Keratinocyte (primary cell): ENCODE data around the gene TTC3.

Source experiments
- EZH2 ChIP-seq: IDR thresholded peaks from one replicate; pipeline ENCODE4 v1.6.1; 2012; ENCODE audit warnings: inconsistent platforms, mild to moderate bottlenecking, low read length, moderate library complexity
- TF ChIP-seq, protein P1 (sequence below), 3 experiments: IDR thresholded peaks in 1 of 3; conservative IDR thresholded peaks in 1 of 3; optimal IDR thresholded peaks in 1 of 3; 2 replicates in 2 of 3; 3 replicates in 1 of 3; pipeline versions ENCODE3 to v1.5.1; 2011; ENCODE audit warnings: low read length in 3 of 3, mild to moderate bottlenecking in 3 of 3, moderate library complexity in 2 of 3, control low read depth in 1 of 3, inconsistent platforms in 1 of 3; ENCODE audit not compliant: insufficient read depth in 2 of 3; ENCODE audit errors: extremely low read depth in 1 of 3

DNA sequence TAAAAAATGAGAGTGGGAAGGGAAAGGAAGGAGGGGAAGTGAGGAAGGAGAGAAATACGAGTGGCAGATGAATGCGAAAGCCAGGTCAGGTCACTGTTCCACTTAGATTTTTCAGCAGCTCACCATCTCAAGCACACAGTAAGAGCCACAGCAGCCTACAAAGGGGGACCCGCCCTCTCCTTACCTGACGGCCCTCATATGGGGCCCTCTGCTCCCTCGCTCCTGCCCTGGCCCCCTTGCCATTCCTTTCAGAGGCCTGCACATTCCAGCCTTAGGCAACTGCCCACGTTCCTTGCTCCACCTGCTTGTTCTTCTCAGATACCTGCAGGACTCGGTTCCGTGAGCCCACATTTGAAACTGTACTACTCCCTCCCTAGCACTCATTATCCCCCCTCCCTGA lies 172.1 kb downstream of the TTC3 start:
- TF ChIP-seq, protein P1, sequence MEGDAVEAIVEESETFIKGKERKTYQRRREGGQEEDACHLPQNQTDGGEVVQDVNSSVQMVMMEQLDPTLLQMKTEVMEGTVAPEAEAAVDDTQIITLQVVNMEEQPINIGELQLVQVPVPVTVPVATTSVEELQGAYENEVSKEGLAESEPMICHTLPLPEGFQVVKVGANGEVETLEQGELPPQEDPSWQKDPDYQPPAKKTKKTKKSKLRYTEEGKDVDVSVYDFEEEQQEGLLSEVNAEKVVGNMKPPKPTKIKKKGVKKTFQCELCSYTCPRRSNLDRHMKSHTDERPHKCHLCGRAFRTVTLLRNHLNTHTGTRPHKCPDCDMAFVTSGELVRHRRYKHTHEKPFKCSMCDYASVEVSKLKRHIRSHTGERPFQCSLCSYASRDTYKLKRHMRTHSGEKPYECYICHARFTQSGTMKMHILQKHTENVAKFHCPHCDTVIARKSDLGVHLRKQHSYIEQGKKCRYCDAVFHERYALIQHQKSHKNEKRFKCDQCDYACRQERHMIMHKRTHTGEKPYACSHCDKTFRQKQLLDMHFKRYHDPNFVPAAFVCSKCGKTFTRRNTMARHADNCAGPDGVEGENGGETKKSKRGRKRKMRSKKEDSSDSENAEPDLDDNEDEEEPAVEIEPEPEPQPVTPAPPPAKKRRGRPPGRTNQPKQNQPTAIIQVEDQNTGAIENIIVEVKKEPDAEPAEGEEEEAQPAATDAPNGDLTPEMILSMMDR (optimal IDR thresholded peaks at IDR 0.05 in 1 of 3, IDR thresholded peaks at IDR 0.05 in 1 of 3, conservative IDR thresholded peaks at IDR 0.05 in 1 of 3; ENCODE audit: extremely low read depth in 1 of 3, insufficient read depth in 2 of 3, low read length in 3 of 3), result no peak
- no peak for TF ChIP-seq EZH2
